H1 (cell line): ENCODE measurements around the gene ERO1B. TPM values are rescaled to one million over a fixed set of nuclear protein-coding genes. Genes with fewer than 3 reads are reported as not detected.

Source experiments
- CTCF ChIA-PET: fragments of 300-600 bp; sonication (Branson Sonifier 250); formaldehyde crosslinking; loops from one replicate; lab custom pipeline; 2021; ENCODE audit not compliant: partially characterized antibody; lab: Charles Lee
- POLR2A ChIA-PET: fragments of 300-600 bp; sonication (Branson Sonifier 250); formaldehyde crosslinking; loops from one replicate; lab custom pipeline; 2021; ENCODE audit warnings: inconsistent platforms; ENCODE audit not compliant: partially characterized antibody; lab: Charles Lee
- DNase-seq, 2 experiments: peaks; one replicate each; pipeline versions ENCODE4 v3.0.0 to v3.0.0-alpha.2; 2010 to 2022; ENCODE audit warnings: low spot score in 2 of 2, low read depth in 1 of 2, mixed read lengths in 1 of 2
- FAIRE-seq: peaks from 2 replicates; lab custom pipeline; 2011; peaks lifted over from hg19 to GRCh38; lab: Jason Lieb, UNC
- H2AFZ ChIP-seq: 2 replicates; pipeline ENCODE4 v1.8.1; 2012; ENCODE audit warnings: low read length, inconsistent platforms
- H2AK5ac ChIP-seq: 2 replicates; pipeline ENCODE4 v1.6.1; 2013; ENCODE audit warnings: low read depth, low read length
- H2BK120ac ChIP-seq: replicated peaks from 2 replicates; pipeline ENCODE3; 2013; ENCODE audit warnings: low read depth, low read length, inconsistent platforms
- H2BK12ac ChIP-seq: 2 replicates; pipeline ENCODE4 v1.6.1; 2013; ENCODE audit warnings: low read depth, low read length
- H2BK15ac ChIP-seq: 2 replicates; pipeline ENCODE4 v1.6.1; 2013; ENCODE audit warnings: low read length
- H2BK20ac ChIP-seq: 2 replicates; pipeline ENCODE4 v1.6.1; 2013; ENCODE audit warnings: low read length
- H2BK5ac ChIP-seq: 2 replicates; pipeline ENCODE4 v1.6.1; 2013; ENCODE audit warnings: low read depth, low read length
- H3K14ac ChIP-seq: 2 replicates; pipeline ENCODE4 v1.6.1; 2013; ENCODE audit warnings: inconsistent platforms; ENCODE audit not compliant: insufficient read length
- H3K18ac ChIP-seq: 2 replicates; pipeline ENCODE4 v1.6.1; 2013; ENCODE audit warnings: low read length; ENCODE audit errors: extremely low read depth
- H3K23ac ChIP-seq: 2 replicates; pipeline ENCODE4 v1.6.1; 2013; ENCODE audit warnings: inconsistent platforms; ENCODE audit not compliant: insufficient read length
- H3K23me2 ChIP-seq: 2 replicates; pipeline ENCODE4 v1.6.1; 2013; ENCODE audit warnings: low read depth, low read length
- H3K27ac ChIP-seq: 2 replicates; pipeline ENCODE4 v1.6.1; 2011; ENCODE audit warnings: low read depth, low read length, inconsistent platforms
- H3K27me3 ChIP-seq, 4 experiments: replicated peaks in 1 of 4; 1 replicate in 1 of 4; 2 replicates in 3 of 4; pipeline versions ENCODE4 v1.6.1 to v1.8.1; 2011 to 2013; ENCODE audit warnings: low read length in 3 of 4, mild to moderate bottlenecking in 3 of 4, inconsistent platforms in 2 of 4, mixed read lengths in 2 of 4, moderate library complexity in 1 of 4; ENCODE audit not compliant: control insufficient read depth in 3 of 4, insufficient read depth in 3 of 4; ENCODE audit errors: extremely low read depth in 1 of 4
- H3K36me3 ChIP-seq, 4 experiments: 2 replicates each; pipeline versions ENCODE4 v1.6.1 to v1.8.1; 2011 to 2013; ENCODE audit warnings: mild to moderate bottlenecking in 4 of 4, low read length in 3 of 4, moderate library complexity in 2 of 4, control low read depth in 1 of 4, inconsistent platforms in 1 of 4; ENCODE audit not compliant: insufficient read depth in 4 of 4, control insufficient read depth in 2 of 4
- H3K4ac ChIP-seq: replicated peaks from 2 replicates; pipeline ENCODE3; 2013; ENCODE audit warnings: low read length, low read depth, mixed read lengths, inconsistent platforms; ENCODE audit not compliant: insufficient read length
- H3K4me1 ChIP-seq, 4 experiments: replicated peaks in 1 of 4; 1 replicate in 1 of 4; 2 replicates in 3 of 4; pipeline versions ENCODE4 v1.6.1 to v1.8.1; 2011 to 2013; ENCODE audit warnings: low read length in 3 of 4, inconsistent platforms in 2 of 4, mixed read lengths in 1 of 4; ENCODE audit not compliant: insufficient read depth in 4 of 4, control insufficient read depth in 3 of 4
- H3K4me2 ChIP-seq, 2 experiments: 2 replicates each; pipeline versions ENCODE4 v1.6.1 to v1.8.1; 2011 to 2013; ENCODE audit warnings: low read depth in 2 of 2, low read length in 2 of 2, control low read depth in 1 of 2, inconsistent platforms in 1 of 2, mild to moderate bottlenecking in 1 of 2; ENCODE audit not compliant: insufficient read depth in 1 of 2
- H3K4me3 ChIP-seq, 4 experiments: fragments of 200-600, 300-600 bp in 1 of 4; sonication (generic), shearing (Covaris generic), sonication (Bioruptor Twin) in 1 of 4; 2 replicates each; pipeline versions ENCODE4 v1.5.1 to v1.8.1; 2011 to 2016; ENCODE audit warnings: low read length in 4 of 4, low read depth in 3 of 4, control low read depth in 2 of 4, inconsistent platforms in 2 of 4, mild to moderate bottlenecking in 2 of 4, mixed read lengths in 1 of 4, moderate library complexity in 1 of 4; ENCODE audit not compliant: insufficient read depth in 2 of 4; ENCODE audit errors: extremely low read depth in 1 of 4
- H3K56ac ChIP-seq: replicated peaks from 2 replicates; pipeline ENCODE3; 2013; ENCODE audit warnings: low read depth, mild to moderate bottlenecking, mixed read lengths, low read length, inconsistent platforms; ENCODE audit not compliant: insufficient read length
- H3K79me1 ChIP-seq: 2 replicates; pipeline ENCODE4 v1.6.1; 2013; ENCODE audit warnings: low read depth, low read length, control low read depth
- H3K79me2 ChIP-seq, 2 experiments: 2 replicates each; pipeline versions ENCODE4 v1.6.1 to v1.8.1; 2012 to 2013; ENCODE audit warnings: low read length in 2 of 2, mild to moderate bottlenecking in 2 of 2, inconsistent platforms in 1 of 2; ENCODE audit not compliant: insufficient read depth in 2 of 2, control insufficient read depth in 1 of 2
- H3K9ac ChIP-seq, 4 experiments: replicated peaks in 1 of 4; 1 replicate in 1 of 4; 2 replicates in 3 of 4; pipeline versions ENCODE4 v1.6.1 to v1.8.1; 2011 to 2013; ENCODE audit warnings: low read depth in 3 of 4, low read length in 3 of 4, control low read depth in 2 of 4, mild to moderate bottlenecking in 2 of 4, moderate library complexity in 2 of 4, inconsistent platforms in 1 of 4; ENCODE audit errors: extremely low read depth in 1 of 4
- H3K9me3 ChIP-seq, 2 experiments: 2 replicates each; pipeline versions ENCODE4 v1.6.1 to v1.8.1; 2012 to 2013; ENCODE audit warnings: mild to moderate bottlenecking in 2 of 2, moderate library complexity in 2 of 2, control low read depth in 1 of 2, inconsistent platforms in 1 of 2, low read depth in 1 of 2, low read length in 1 of 2, mixed read lengths in 1 of 2; ENCODE audit not compliant: insufficient read depth in 2 of 2
- H4K20me1 ChIP-seq, 2 experiments: replicated peaks in 1 of 2; 2 replicates each; pipeline versions ENCODE3 to v1.8.1; 2011 to 2013; ENCODE audit warnings: inconsistent platforms in 2 of 2, low read length in 2 of 2, mild to moderate bottlenecking in 1 of 2; ENCODE audit not compliant: insufficient read depth in 2 of 2, control insufficient read depth in 1 of 2
- H4K5ac ChIP-seq: 2 replicates; pipeline ENCODE4 v1.6.1; 2013; ENCODE audit warnings: low read length, low read depth, mixed read lengths, inconsistent platforms; ENCODE audit not compliant: insufficient read length
- H4K8ac ChIP-seq: 2 replicates; pipeline ENCODE4 v1.8.0; 2013; ENCODE audit warnings: mild to moderate bottlenecking, moderate library complexity, low read length, inconsistent platforms; ENCODE audit not compliant: insufficient read depth; ENCODE audit errors: extremely low read depth
- H4K91ac ChIP-seq: replicated peaks from 2 replicates; pipeline ENCODE3; 2013; ENCODE audit warnings: low read length, mixed read lengths, inconsistent platforms; ENCODE audit not compliant: insufficient read length
- ATF3 ChIP-seq: IDR thresholded peaks from 2 replicates; pipeline ENCODE4 v1.6.1; 2011; ENCODE audit warnings: low read depth, mild to moderate bottlenecking, low read length; ENCODE audit not compliant: insufficient read depth
- BACH1 ChIP-seq: IDR thresholded peaks from 2 replicates; pipeline ENCODE4 v1.6.1; 2012; ENCODE audit warnings: low read length, improper control_type of control experiment
- BRCA1 ChIP-seq: IDR thresholded peaks from 2 replicates; pipeline ENCODE4 v1.6.1; 2012; ENCODE audit warnings: low read depth, low read length, improper control_type of control experiment
- CBX5 ChIP-seq: fragments of 300-800, 300-1000 bp; sonication (generic); IDR thresholded peaks from 2 replicates; pipeline ENCODE4 v1.7.1; 2016; ENCODE audit warnings: antibody characterized with exemption, low read length, low read depth
- FOSL1 ChIP-seq: IDR thresholded peaks from 2 replicates; pipeline ENCODE4 v1.6.1; 2011; ENCODE audit warnings: mild to moderate bottlenecking, low read depth, low read length, moderate library complexity; ENCODE audit not compliant: insufficient read depth
- KDM4A ChIP-seq: IDR thresholded peaks from one replicate; pipeline ENCODE4 v1.7.1; 2012; ENCODE audit warnings: low read depth, mild to moderate bottlenecking, moderate library complexity, low read length, inconsistent platforms; ENCODE audit not compliant: severe bottlenecking
- NRF1 ChIP-seq: IDR thresholded peaks from 2 replicates; pipeline ENCODE4 v1.6.1; 2011; ENCODE audit warnings: mild to moderate bottlenecking, low read depth, low read length, improper control_type of control experiment
- RFX5 ChIP-seq: IDR thresholded peaks from 2 replicates; pipeline ENCODE4 v1.6.1; 2011; ENCODE audit warnings: low read depth, low read length, improper control_type of control experiment, borderline replicate concordance
- SIX5 ChIP-seq: IDR thresholded peaks from 2 replicates; pipeline ENCODE4 v1.6.1; 2011; ENCODE audit warnings: mild to moderate bottlenecking, low read depth, low read length
- SP2 ChIP-seq: IDR thresholded peaks from 2 replicates; pipeline ENCODE4 v1.6.1; 2012; ENCODE audit warnings: mild to moderate bottlenecking, low read length, inconsistent platforms
- SUZ12 ChIP-seq: fragments of 200-600 bp; sonication (generic); IDR thresholded peaks from 2 replicates; pipeline ENCODE4 v1.6.1; 2012; ENCODE audit warnings: mild to moderate bottlenecking, inconsistent platforms, low read length, moderate library complexity, mixed read lengths
- TCF12 ChIP-seq: IDR thresholded peaks from 2 replicates; pipeline ENCODE4 v1.6.1; 2011; ENCODE audit warnings: low read depth, mild to moderate bottlenecking, low read length
- ZNF274 ChIP-seq: IDR thresholded peaks from 2 replicates; pipeline ENCODE4 v1.7.0; 2012; ENCODE audit warnings: low read length, borderline replicate concordance; ENCODE audit errors: extremely low read depth
- WGBS, 2 experiments: shearing (Covaris generic) in 1 of 2; methylation state at CpG; one replicate each; pipeline versions ENCODE4 v1.1.6 to v1.1.7; 2013 to 2015; ENCODE audit warnings: low lambda C conversion rate in 2 of 2, mixed read lengths in 2 of 2, inconsistent platforms in 1 of 2, low coverage in 1 of 2, missing lambda C conversion rate in 1 of 2; ENCODE audit not compliant: insufficient replicate concordance in 2 of 2, insufficient coverage in 1 of 2, insufficient read length in 1 of 2; ENCODE audit errors: extremely low coverage in 1 of 2, missing lambda C conversion rate in 1 of 2; 5-methylcytosine and 5-hydroxymethylcytosine counted together
- polyA plus RNA-seq, 7 experiments: library from polyadenylated mRNA; depleted of rRNA in 3 of 7; stranded (reverse) in 5 of 7; unstranded in 2 of 7; fragments of >200 nt in 5 of 7; fragments of 200-250 nt in 2 of 7; gene quantifications; 1 replicate in 5 of 7; 2 replicates in 1 of 7; 4 replicates in 1 of 7; pipeline versions ENCODE4 v1.2.1 to v1.2.3, GENCODE V29; 2011 to 2013; ENCODE audit warnings: missing spikeins in 2 of 7, mixed read lengths in 2 of 7
- total RNA-seq: library from RNA; stranded (reverse); fragmentation: NEBNext Ultra II Directional; extraction: Animal tissue kit (Norgen Biotek cat#: 25700); gene quantifications from 2 replicates; pipeline ENCODE4 v1.2.1, GENCODE V29; 2021

Gene ERO1B
- total and polyA plus RNA-seq, 2 of the 8 experiments (the other 6 are each of a cell fraction or from before 2014, with no cell fraction given) = 0.74 to 5.6 TPM

DNA sequence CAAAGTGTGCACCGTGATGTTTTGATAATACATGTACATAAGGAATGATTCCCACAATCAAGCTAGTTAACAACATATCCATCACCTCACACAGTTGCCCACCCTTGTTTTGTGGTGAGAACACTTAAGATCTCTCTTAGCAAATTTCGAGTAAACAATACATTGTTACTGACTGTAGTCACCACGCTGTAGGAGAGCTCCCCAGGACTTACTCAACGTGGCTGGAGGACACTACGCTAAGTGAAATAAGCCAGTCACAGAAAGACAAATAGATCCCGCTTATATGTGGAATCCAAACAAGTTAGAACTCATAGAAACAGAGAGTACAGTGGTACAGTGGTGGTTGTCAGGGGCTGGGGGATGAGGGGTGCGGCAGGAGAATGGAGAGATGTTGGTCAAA, 114.6 kb downstream of the ERO1B start:
- Histone ChIP-seq H2BK5ac (no peak overlapping the region), H3K4me3 (no peak overlapping the region), H3K4me2 (no peak overlapping the region), H2BK20ac (no peak overlapping the region), H3K23ac (no peak overlapping the region), H3K4ac (no peak overlapping the region), H2BK15ac (no peak overlapping the region), H3K56ac (no peak overlapping the region), H4K91ac (no peak overlapping the region), H3K23me2 (no peaks in the 10 kb centered on the region; the same call in 1 of the 2 replicates), H3K4me1 (no peaks in the 10 kb centered on the region), H3K18ac (no peak overlapping the region), H2AK5ac (no peak overlapping the region), H4K8ac (no peak overlapping the region), H3K36me3 (no peaks in the 10 kb centered on the region), H2BK120ac (no peak overlapping the region), H3K27me3 (no peaks in the 10 kb centered on the region), H3K79me1 (no peaks in the 10 kb centered on the region), H4K20me1 (peaks cover 0 to 4% of the 10 kb centered on the region in 2 experiments), H4K5ac (no peak overlapping the region), H2AFZ (no peak overlapping the region), H3K27ac (no peak overlapping the region), H3K9ac (no peak overlapping the region), H2BK12ac (no peak overlapping the region), H3K9me3 (peaks cover 2 to 7% of the 10 kb centered on the region in 2 experiments; a peak in 3 of 4 replicates), H3K79me2 (no peaks in the 10 kb centered on the region), H3K14ac (no peak overlapping the region)
- FAIRE-seq (no peak), DNase-seq (no peak)
- CTCF ChIA-PET = interaction anchor here (0.7 to 1.7 kb wide), 3 partner anchors 9 to 63 kb away, joined by 3 to 5 read pairs (median 4); no protein-coding TSS in a partner anchor
- POLR2A ChIA-PET = no interaction called here
- WGBS, 2 experiments = 91% methylated on average over 7 of the region's 7 CpGs; no CpG with 5 or more reads in 1 of the 2 experiments
- TF ChIP-seq BACH1 (no peak), ATF3 (no peak), CBX5 (no peak), RFX5 (no peak), SUZ12 (no peak), ZNF274 (no peak), NRF1 (no peak), TCF12 (no peak), BRCA1 (no peak), SIX5 (no peak), KDM4A (no peak), FOSL1 (no peak), SP2 (no peak)
